Mucosa of descending colon (tissue), 3 donors: ENCODE results near the gene MEF2C. TPM values are rescaled to one million over a fixed set of nuclear protein-coding genes. Genes with fewer than 3 reads are reported as not detected.

Experiments
- ATAC-seq: fragments of 200-7000 bp; cut with Tn5 transposase; one replicate; pipeline ENCODE4 v1.9.1; 2020; ENCODE audit warnings: mild to moderate bottlenecking, moderate library complexity
- DNase-seq, 3 donors: peaks; one replicate each; pipeline ENCODE4 v3.0.0-alpha.2; 2020
- H3K36me3 ChIP-seq: fragments of 200-600 bp; one replicate; pipeline ENCODE4 v1.8.0; 2021; ENCODE audit warnings: low read depth, mild to moderate bottlenecking
- H3K4me1 ChIP-seq: fragments of 200-600 bp; one replicate; pipeline ENCODE4 v1.8.0; 2021; ENCODE audit warnings: low read depth, mild to moderate bottlenecking
- H3K4me3 ChIP-seq: fragments of 200-600 bp; one replicate; pipeline ENCODE4 v1.8.0; 2021; ENCODE audit warnings: mild to moderate bottlenecking
- H3K9me3 ChIP-seq: fragments of 200-600 bp; one replicate; pipeline ENCODE4 v1.8.0; 2021; ENCODE audit warnings: mild to moderate bottlenecking
- CTCF ChIP-seq: fragments of 200-600 bp; IDR thresholded peaks from one replicate; pipeline ENCODE4 v1.8.0; 2022; ENCODE audit warnings: antibody characterized with exemption, mild to moderate bottlenecking
- intact Hi-C, 2 donors: fragments of 100-400 bp; cut with DNase I in 1 of 2; cut with micrococcal nuclease in 1 of 2; formaldehyde crosslinking; loops; one replicate each; pipeline versions ENCODE4 v1.11.0 to v1.11.1; 2022; cut with DNase I, micrococcal nuclease
- total RNA-seq, 3 donors: library from RNA; stranded (reverse); fragmentation: NEBNext Ultra II Directional in 2 of 3; extraction: Animal tissue kit (Norgen Biotek cat#: 25700) in 2 of 3; gene quantifications; one replicate each; pipeline versions ENCODE4 v1.2.1 to v1.2.4, GENCODE V29; 2021 to 2023
- donor health status: DM: no; HTN: no; CAD: no; lungs with moderate emphysema.
- donor health status: DM: no; HTN: no; CAD: no.
- donor health status: DM: no; HTN: yes; CAD: no.

Gene MEF2C
- total RNA-seq, 3 donors from 2014 or later = 19.3 to 44.0 (median 32.6) TPM

- Histone ChIP-seq H3K36me3 (no peaks in the 10 kb centered on the region), H3K4me3 (no peak overlapping the region), H3K4me1 (peaks cover 17% of the 10 kb centered on the region), H3K9me3 (no peaks in the 10 kb centered on the region)
- no peak for TF ChIP-seq CTCF
- ATAC-seq (peak; percentile 8), DNase-seq (peak in 1 of 3 donors; percentile 40)
- intact Hi-C loops = loop anchor here in 1 of 2 donors (10.0 kb wide), 1 partner anchor 63 kb away; no protein-coding TSS in a partner anchor
Observed at GRCh38 chr5:88881571-88881971, 1.4 kb downstream of the MEF2C start.

- no peaks in the 10 kb centered on the region for H3K36me3 ChIP-seq
- TF ChIP-seq CTCF = no peak
- H3K4me1 ChIP-seq = peaks cover 23% of the 10 kb centered on the region
- DNase-seq (no peak), ATAC-seq (no peak)
- no peaks in the 10 kb centered on the region for H3K9me3 ChIP-seq
- intact Hi-C loops = loop anchor here in 1 of 2 donors (10.0 kb wide), 1 partner anchor 65 kb away; no protein-coding TSS in a partner anchor
- H3K4me3 ChIP-seq = no peak overlapping the region
Observed at GRCh38 chr5:88880201-88880600, 2.8 kb downstream of the MEF2C start.

- no peak for TF ChIP-seq CTCF
- intact Hi-C loops = loop anchor here in 1 of 2 donors (10.0 kb wide), 1 partner anchor 65 kb away; no protein-coding TSS in a partner anchor
- Histone ChIP-seq H3K4me3 (no peak overlapping the region), H3K4me1 (peaks cover 23% of the 10 kb centered on the region), H3K9me3 (no peaks in the 10 kb centered on the region), H3K36me3 (no peaks in the 10 kb centered on the region)
- ATAC-seq (peak; percentile 69), DNase-seq (peak in 1 of 3 donors; percentile 20)
Observed at GRCh38 chr5:88879724-88880123, 3.3 kb downstream of the MEF2C start.

- Histone ChIP-seq H3K9me3 (no peaks in the 10 kb centered on the region), H3K4me1 (peaks cover 23% of the 10 kb centered on the region), H3K4me3 (no peak overlapping the region), H3K36me3 (no peaks in the 10 kb centered on the region)
- TF ChIP-seq CTCF = no peak
- ATAC-seq (no peak), DNase-seq (no peak)
- intact Hi-C loops = no loop called here
Observed at GRCh38 chr5:88878976-88879375, 4.0 kb downstream of the MEF2C start.

- no peaks in the 10 kb centered on the region for H3K36me3 ChIP-seq
- H3K4me1 ChIP-seq = peaks cover 23% of the 10 kb centered on the region
- TF ChIP-seq CTCF = no peak
- H3K9me3 ChIP-seq = no peaks in the 10 kb centered on the region
- ATAC-seq (no peak), DNase-seq (no peak)
- intact Hi-C loops = no loop called here
- no peak overlapping the region for H3K4me3 ChIP-seq
Observed at GRCh38 chr5:88877826-88878225, 5.2 kb downstream of the MEF2C start.

- Histone ChIP-seq H3K9me3 (no peaks in the 10 kb centered on the region), H3K4me3 (no peak overlapping the region), H3K36me3 (no peaks in the 10 kb centered on the region), H3K4me1 (peaks cover 23% of the 10 kb centered on the region)
- intact Hi-C loops = no loop called here
- no peak for ATAC-seq
- TF ChIP-seq CTCF = no peak
- no peak for DNase-seq
Observed at GRCh38 chr5:88876714-88877113, 6.3 kb downstream of the MEF2C start.
